NCI-H345 (cell line): ENCODE results near the gene LRTM2.

Experiments used
- DNase-seq: peaks from one replicate; lab custom pipeline; 2025; lab: John Stamatoyannopoulos, UW

Gene LRTM2

GRCh38 chr12:1842905-1843640, 22.7 kb downstream of the LRTM2 start:
- no peak for DNase-seq

GRCh38 chr12:1843641-1844005, 23.3 kb downstream of the LRTM2 start:
- no peak for DNase-seq

GRCh38 chr12:1844223-1844622, 23.9 kb downstream of the LRTM2 start:
- no peak for DNase-seq

- DNase-seq = no peak
Measured at GRCh38 chr12:1844661-1845409, 24.5 kb downstream of the LRTM2 start.

GRCh38 chr12:1845427-1845826, 25.1 kb downstream of the LRTM2 start:
- no peak for DNase-seq

- DNase-seq = no peak
Measured at GRCh38 chr12:1845886-1846285, 25.5 kb downstream of the LRTM2 start.

GRCh38 chr12:1846421-1847405, 26.3 kb downstream of the LRTM2 start:
- no peak for DNase-seq

GRCh38 chr12:1847411-1847810, 27.0 kb downstream of the LRTM2 start:
- DNase-seq = no peak

GRCh38 chr12:1848146-1848545, 27.8 kb downstream of the LRTM2 start:
- DNase-seq = peak; percentile 64

GRCh38 chr12:1848745-1849144, 28.4 kb downstream of the LRTM2 start:
- DNase-seq = no peak

GRCh38 chr12:1851151-1851701, 30.9 kb downstream of the LRTM2 start:
- no peak for DNase-seq

GRCh38 chr12:1852076-1852475, 31.7 kb downstream of the LRTM2 start:
- no peak for DNase-seq

GRCh38 chr12:1853716-1854115, 33.4 kb downstream of the LRTM2 start:
- DNase-seq = no peak

- DNase-seq = no peak
Measured at GRCh38 chr12:1855241-1855640, 34.9 kb downstream of the LRTM2 start.

- DNase-seq = no peak
Measured at GRCh38 chr12:1857086-1857485, 36.7 kb downstream of the LRTM2 start.

- no peak for DNase-seq
Measured at GRCh38 chr12:1857821-1858220, 37.5 kb downstream of the LRTM2 start.

GRCh38 chr12:1858456-1858855, 38.1 kb downstream of the LRTM2 start:
- DNase-seq = no peak

- DNase-seq = no peak
Measured at GRCh38 chr12:1859643-1860042, 39.3 kb downstream of the LRTM2 start.

GRCh38 chr12:1862973-1863372, 42.6 kb downstream of the LRTM2 start:
- no peak for DNase-seq

GRCh38 chr12:1863823-1864222, 43.5 kb downstream of the LRTM2 start:
- no peak for DNase-seq

- no peak for DNase-seq
Measured at GRCh38 chr12:1864456-1864855, 44.1 kb downstream of the LRTM2 start.

- DNase-seq = no peak
Measured at GRCh38 chr12:1864867-1865266, 44.5 kb downstream of the LRTM2 start.
